PC-9 (cell line): Measurements from ENCODE around the gene KIAA1191. TPM values are rescaled to one million over a fixed set of nuclear protein-coding genes. Genes with fewer than 3 reads are reported as not detected.

ENCODE experiments used
- BruUV-seq: library from RNA; stranded (reverse); fragments of 400-500 nt; replicated peaks from 2 replicates; lab custom pipeline; 2021; lab: Mats Ljungman, UMichigan
- CTCF ChIA-PET: fragments of 300-600 bp; sonication (Branson Sonifier 250); formaldehyde crosslinking; loops from one replicate; lab custom pipeline; 2022; ENCODE audit warnings: antibody characterized with exemption; lab: Charles Lee
- POLR2A ChIA-PET: fragments of 300-600 bp; sonication (Branson Sonifier 250); formaldehyde crosslinking; loops from one replicate; lab custom pipeline; 2022; ENCODE audit warnings: antibody characterized with exemption; ENCODE audit not compliant: unreplicated experiment; lab: Charles Lee
- DNase-seq, 2 experiments: peaks; one replicate each; pipeline versions ENCODE4 v3.0.0 to v3.0.0-alpha.2; 2015 to 2022; ENCODE audit warnings: mixed read lengths in 1 of 2
- H2AFZ ChIP-seq: fragments of 200-600 bp; sonication (generic); 2 replicates; pipeline ENCODE4 v1.8.1; 2017; ENCODE audit warnings: antibody characterized with exemption
- H3F3A ChIP-seq: fragments of 200-600 bp; sonication (generic); 2 replicates; pipeline ENCODE4 v1.8.1; 2017; ENCODE audit warnings: antibody characterized with exemption, mild to moderate bottlenecking, low read depth; ENCODE audit not compliant: insufficient read depth
- H3K27ac ChIP-seq: fragments of 200-600 bp; sonication (generic); 2 replicates; pipeline ENCODE4 v1.6.1; 2016; ENCODE audit warnings: mixed run types
- H3K27me3 ChIP-seq: fragments of 200-600 bp; sonication (generic); 2 replicates; pipeline ENCODE4 v1.6.1; 2016; ENCODE audit warnings: low read depth, mixed run types; ENCODE audit not compliant: insufficient read depth
- H3K36me3 ChIP-seq: fragments of 200-600 bp; sonication (generic); 2 replicates; pipeline ENCODE4 v1.6.1; 2016; ENCODE audit warnings: low read depth, mixed run types
- H3K4me1 ChIP-seq: fragments of 200-600 bp; sonication (generic); replicated peaks from 2 replicates; pipeline ENCODE4 v1.6.1; 2016; ENCODE audit warnings: mixed run types; ENCODE audit not compliant: insufficient read depth
- H3K4me2 ChIP-seq: fragments of 200-600 bp; sonication (generic); 2 replicates; pipeline ENCODE4 v1.6.1; 2017; ENCODE audit warnings: mixed run types
- H3K4me3 ChIP-seq: fragments of 200-600 bp; sonication (generic); 2 replicates; pipeline ENCODE4 v1.6.1; 2016; ENCODE audit warnings: mixed run types
- H3K79me2 ChIP-seq: fragments of 200-600 bp; sonication (generic); 2 replicates; pipeline ENCODE4 v1.6.1; 2017; ENCODE audit warnings: low read depth, mixed run types
- H3K9me2 ChIP-seq: fragments of 200-600 bp; sonication (generic); 2 replicates; pipeline ENCODE4 v1.8.1; 2017; ENCODE audit warnings: mild to moderate bottlenecking; ENCODE audit not compliant: insufficient read depth
- H3K9me3 ChIP-seq: fragments of 200-600 bp; sonication (generic); 2 replicates; pipeline ENCODE4 v1.8.1; 2016; ENCODE audit warnings: low read depth; ENCODE audit not compliant: insufficient read depth
- H4K20me1 ChIP-seq: fragments of 200-600 bp; sonication (generic); 2 replicates; pipeline ENCODE4 v1.8.1; 2017; ENCODE audit not compliant: insufficient read depth
- CTCF ChIP-seq: fragments of 200-600 bp; sonication (generic); conservative IDR thresholded peaks from 2 replicates; pipeline ENCODE4 v1.6.1; 2017; ENCODE audit warnings: mixed run types, antibody characterized with exemption, mild to moderate bottlenecking, moderate library complexity
- EZH2 ChIP-seq: fragments of 200-600 bp; sonication (generic); IDR thresholded peaks from 2 replicates; pipeline ENCODE4 v1.8.0; 2017; ENCODE audit warnings: antibody characterized with exemption, low read depth
- intact Hi-C: fragments of 100-400 bp; cut with micrococcal nuclease; formaldehyde crosslinking; loops from one replicate; pipeline ENCODE4 v1.10.0; 2022; ENCODE audit not compliant: unreplicated experiment
- total RNA-seq: library from RNA; stranded (reverse); gene quantifications from 2 replicates; pipeline ENCODE4 v1.2.3, GENCODE V29; 2021

Gene KIAA1191
- total RNA-seq, 1 experiment from 2014 or later = 115 TPM

GRCh38 chr5:176388003-176388443, 26.5 kb upstream of the KIAA1191 start:
- H3K9me3 ChIP-seq = no peaks in the 10 kb centered on the region
- intact Hi-C loops = loop anchor here (1.0 to 10.0 kb wide), 5 partner anchors 27 to 437 kb away; partner anchors contain the start of genes FAF2, KIAA1191, RNF44 and TSPAN17
- peak overlapping the region; percentile 74 for H3K4me3 ChIP-seq
- H3K9me2 ChIP-seq = no peaks in the 10 kb centered on the region
- H2AFZ ChIP-seq = peak overlapping the region; percentile 75
- H3K27ac ChIP-seq = peak overlapping the region; percentile 71
- POLR2A ChIA-PET = interaction anchor here (0.6 kb wide), 3 partner anchors 19 to 155 kb away, joined by 4 to 8 read pairs (median 6); no protein-coding TSS in a partner anchor
- peaks cover 19% of the 10 kb centered on the region for H4K20me1 ChIP-seq
- peaks cover 40% of the 10 kb centered on the region for H3K79me2 ChIP-seq
- peaks cover 28% of the 10 kb centered on the region for H3K36me3 ChIP-seq
- no peak for TF ChIP-seq CTCF
- TF ChIP-seq EZH2 = no peak
- no peak for DNase-seq
- H3K4me2 ChIP-seq = peak overlapping the region; percentile 88
- H3F3A ChIP-seq = peaks cover 31% of the 10 kb centered on the region
- CTCF ChIA-PET = interaction anchor here (0.8 kb wide), 1 partner anchor 60 kb away, joined by 3 read pairs; no protein-coding TSS in a partner anchor
- no peaks in the 10 kb centered on the region for H3K27me3 ChIP-seq
- no TSS peak for BruUV-seq
- H3K4me1 ChIP-seq = peaks cover 22% of the 10 kb centered on the region

GRCh38 chr5:176387384-176387925, 25.9 kb upstream of the KIAA1191 start:
- no peak for DNase-seq
- no TSS peak for BruUV-seq
- Histone ChIP-seq H3K4me2 (peak overlapping the region; percentile 88), H3K27ac (peak overlapping the region; percentile 71; the same call in 1 of the 2 replicates), H3K36me3 (peaks cover 30% of the 10 kb centered on the region), H3K4me3 (peak overlapping the region; percentile 74), H3K79me2 (peaks cover 40% of the 10 kb centered on the region), H3K9me3 (no peaks in the 10 kb centered on the region), H2AFZ (peak overlapping the region; percentile 75; the same call in 1 of the 2 replicates), H3K9me2 (no peaks in the 10 kb centered on the region), H3F3A (peaks cover 30% of the 10 kb centered on the region), H4K20me1 (peaks cover 19% of the 10 kb centered on the region), H3K27me3 (no peaks in the 10 kb centered on the region), H3K4me1 (peaks cover 22% of the 10 kb centered on the region)
- TF ChIP-seq CTCF (no peak), EZH2 (no peak)
- ChIA-PET POLR2A (no interaction called here), CTCF (no interaction called here)
- intact Hi-C loops = loop anchor here (10.0 kb wide), 2 partner anchors 257 to 437 kb away; partner anchors contain the start of gene TSPAN17

- H2AFZ ChIP-seq = no peak overlapping the region
- H3K9me3 ChIP-seq = no peaks in the 10 kb centered on the region
- no TSS peak for BruUV-seq
- TF ChIP-seq EZH2 (no peak), CTCF (no peak)
- no peak for DNase-seq
- peaks cover 19% of the 10 kb centered on the region for H4K20me1 ChIP-seq
- intact Hi-C loops = loop anchor here (10.0 kb wide), 2 partner anchors 258 to 438 kb away; partner anchors contain the start of gene TSPAN17
- peak overlapping the region; percentile 74; the same call in 1 of the 2 replicates for H3K4me3 ChIP-seq
- POLR2A ChIA-PET = no interaction called here
- H3K4me1 ChIP-seq = peaks cover 22% of the 10 kb centered on the region
- peaks cover 40% of the 10 kb centered on the region for H3K79me2 ChIP-seq
- peak overlapping the region; percentile 88 for H3K4me2 ChIP-seq
- CTCF ChIA-PET = interaction anchor here (0.7 kb wide), 1 partner anchor 9 kb away, joined by 4 read pairs; no protein-coding TSS in a partner anchor
- peaks cover 40% of the 10 kb centered on the region for H3K36me3 ChIP-seq
- H3F3A ChIP-seq = peaks cover 20% of the 10 kb centered on the region
- no peaks in the 10 kb centered on the region for H3K27me3 ChIP-seq
- H3K9me2 ChIP-seq = no peaks in the 10 kb centered on the region
- no peak overlapping the region for H3K27ac ChIP-seq
Observed at GRCh38 chr5:176386491-176386890, 24.9 kb upstream of the KIAA1191 start.
